ENCODE data around the gene KMT2D.
"Not testable (repeated sequence)": the region's sequence is repeated elsewhere in the genome, so short reads cannot be mapped to it uniquely, and the experiment has no call there.

The KMT2D gene

GRCh38 chr12:49064767-49065152, 4.2 kb upstream of the KMT2D start:
- H3K9me3 Mint-ChIP-seq: no peaks in the 10 kb centered on the region
- no peak overlapping the region for H3K4me3 Mint-ChIP-seq
- H3K4me1 Mint-ChIP-seq (ENCODE audit: low read depth): peaks cover 19% of the 10 kb centered on the region
- peaks cover 23% of the 10 kb centered on the region for H3K36me3 Mint-ChIP-seq (ENCODE audit: low read depth)
- no peak overlapping the region for H3K27ac Mint-ChIP-seq
- no peaks in the 10 kb centered on the region for H3K27me3 Mint-ChIP-seq

- not testable (repeated sequence) for H3K9me3 Mint-ChIP-seq, H3K27me3 Mint-ChIP-seq, H3K27ac Mint-ChIP-seq
- Mint-ChIP-seq H3K4me3 (peak overlapping the region; percentile 97), H3K4me1 (ENCODE audit: low read depth) (peaks cover 25% of the 10 kb centered on the region), H3K36me3 (ENCODE audit: low read depth) (peaks cover 23% of the 10 kb centered on the region)
Measured at GRCh38 chr12:49061916-49062315, 1.3 kb upstream of the KMT2D start.

GRCh38 chr12:49061157-49061650, 610 bp upstream of the KMT2D start:
- no peaks in the 10 kb centered on the region for H3K27me3 Mint-ChIP-seq
- no peaks in the 10 kb centered on the region for H3K9me3 Mint-ChIP-seq
- H3K4me1 Mint-ChIP-seq (ENCODE audit: low read depth): peaks cover 32% of the 10 kb centered on the region
- peak overlapping the region; percentile 96 for H3K27ac Mint-ChIP-seq
- peak overlapping the region; percentile 97 for H3K4me3 Mint-ChIP-seq
- peaks cover 16% of the 10 kb centered on the region for H3K36me3 Mint-ChIP-seq (ENCODE audit: low read depth)

- Mint-ChIP-seq H3K4me3 (peak overlapping the region; percentile 91), H3K27ac (peak overlapping the region; percentile 86), H3K36me3 (ENCODE audit: low read depth) (peaks cover 24% of the 10 kb centered on the region), H3K27me3 (no peaks in the 10 kb centered on the region), H3K4me1 (ENCODE audit: low read depth) (peaks cover 47% of the 10 kb centered on the region), H3K9me3 (no peaks in the 10 kb centered on the region)
Measured at GRCh38 chr12:49059299-49060171, 1.1 kb downstream of the KMT2D start.

GRCh38 chr12:49059045-49059298, 1.6 kb downstream of the KMT2D start:
- Mint-ChIP-seq H3K4me3 (peak overlapping the region; percentile 91), H3K27me3 (no peaks in the 10 kb centered on the region), H3K9me3 (no peaks in the 10 kb centered on the region), H3K4me1 (ENCODE audit: low read depth) (peaks cover 47% of the 10 kb centered on the region), H3K27ac (peak overlapping the region; percentile 86), H3K36me3 (ENCODE audit: low read depth) (peaks cover 24% of the 10 kb centered on the region)

- peaks cover 28% of the 10 kb centered on the region for H3K36me3 Mint-ChIP-seq (ENCODE audit: low read depth)
- no peaks in the 10 kb centered on the region for H3K9me3 Mint-ChIP-seq
- peak overlapping the region; percentile 91 for H3K4me3 Mint-ChIP-seq
Measured at GRCh38 chr12:49058366-49059044, 2.1 kb downstream of the KMT2D start.

GRCh38 chr12:49057888-49058287, 2.7 kb downstream of the KMT2D start:
- Mint-ChIP-seq H3K27ac (peak overlapping the region; percentile 65), H3K4me3 (peak overlapping the region; percentile 91), H3K9me3 (no peaks in the 10 kb centered on the region), H3K36me3 (ENCODE audit: low read depth) (peaks cover 34% of the 10 kb centered on the region), H3K27me3 (no peaks in the 10 kb centered on the region), H3K4me1 (ENCODE audit: low read depth) (peaks cover 47% of the 10 kb centered on the region)

More at GRCh38 chr12:49058366-49059044, 2.1 kb downstream of the KMT2D start:
- peak overlapping the region; percentile 86 for H3K27ac Mint-ChIP-seq
- H3K27me3 Mint-ChIP-seq: no peaks in the 10 kb centered on the region
- H3K4me1 Mint-ChIP-seq (ENCODE audit: low read depth): peaks cover 47% of the 10 kb centered on the region

GRCh38 chr12:49055978-49056754, 4.4 kb downstream of the KMT2D start:
- no peaks in the 10 kb centered on the region for H3K27me3 Mint-ChIP-seq
- no peaks in the 10 kb centered on the region for H3K9me3 Mint-ChIP-seq
- H3K27ac Mint-ChIP-seq: peak overlapping the region; percentile 93
- peaks cover 41% of the 10 kb centered on the region for H3K4me1 Mint-ChIP-seq (ENCODE audit: low read depth)
- peaks cover 43% of the 10 kb centered on the region for H3K36me3 Mint-ChIP-seq (ENCODE audit: low read depth)
- peak overlapping the region; percentile 91 for H3K4me3 Mint-ChIP-seq

- peaks cover 39% of the 10 kb centered on the region for H3K4me1 Mint-ChIP-seq (ENCODE audit: low read depth)
- no peaks in the 10 kb centered on the region for H3K27me3 Mint-ChIP-seq
- H3K27ac Mint-ChIP-seq: no peak overlapping the region
- H3K36me3 Mint-ChIP-seq (ENCODE audit: low read depth): peaks cover 48% of the 10 kb centered on the region
- no peak overlapping the region for H3K4me3 Mint-ChIP-seq
- no peaks in the 10 kb centered on the region for H3K9me3 Mint-ChIP-seq
Measured at GRCh38 chr12:49055092-49055491, 5.5 kb downstream of the KMT2D start.

- H3K27ac Mint-ChIP-seq: no peak overlapping the region
- H3K9me3 Mint-ChIP-seq: no peaks in the 10 kb centered on the region
- H3K27me3 Mint-ChIP-seq: no peaks in the 10 kb centered on the region
- H3K4me1 Mint-ChIP-seq (ENCODE audit: low read depth): peaks cover 39% of the 10 kb centered on the region
- peaks cover 48% of the 10 kb centered on the region for H3K36me3 Mint-ChIP-seq (ENCODE audit: low read depth)
- no peak overlapping the region for H3K4me3 Mint-ChIP-seq
Measured at GRCh38 chr12:49054524-49054923, 6.1 kb downstream of the KMT2D start.

- H3K4me1 Mint-ChIP-seq (ENCODE audit: low read depth): peaks cover 39% of the 10 kb centered on the region
- H3K27me3 Mint-ChIP-seq: no peaks in the 10 kb centered on the region
- H3K36me3 Mint-ChIP-seq (ENCODE audit: low read depth): peaks cover 49% of the 10 kb centered on the region
Measured at GRCh38 chr12:49054096-49054495, 6.5 kb downstream of the KMT2D start.

GRCh38 chr12:49052451-49053208, 8.0 kb downstream of the KMT2D start:
- Mint-ChIP-seq H3K4me3 (no peak overlapping the region), H3K27ac (no peak overlapping the region), H3K27me3 (no peaks in the 10 kb centered on the region), H3K36me3 (ENCODE audit: low read depth) (peaks cover 63% of the 10 kb centered on the region), H3K4me1 (ENCODE audit: low read depth) (peaks cover 30% of the 10 kb centered on the region), H3K9me3 (no peaks in the 10 kb centered on the region)

More at GRCh38 chr12:49054096-49054495, 6.5 kb downstream of the KMT2D start:
- no peaks in the 10 kb centered on the region for H3K9me3 Mint-ChIP-seq
- no peak overlapping the region for H3K27ac Mint-ChIP-seq
- H3K4me3 Mint-ChIP-seq: no peak overlapping the region

- no peak overlapping the region for H3K4me3 Mint-ChIP-seq
- H3K27ac Mint-ChIP-seq: no peak overlapping the region
- no peaks in the 10 kb centered on the region for H3K27me3 Mint-ChIP-seq
- H3K4me1 Mint-ChIP-seq (ENCODE audit: low read depth): peaks cover 22% of the 10 kb centered on the region
- peaks cover 69% of the 10 kb centered on the region for H3K36me3 Mint-ChIP-seq (ENCODE audit: low read depth)
- no peaks in the 10 kb centered on the region for H3K9me3 Mint-ChIP-seq
Measured at GRCh38 chr12:49051777-49052438, 8.7 kb downstream of the KMT2D start.

GRCh38 chr12:49051373-49051764, 9.2 kb downstream of the KMT2D start:
- Mint-ChIP-seq H3K27ac (no peak overlapping the region), H3K36me3 (ENCODE audit: low read depth) (peaks cover 74% of the 10 kb centered on the region), H3K4me3 (no peak overlapping the region), H3K4me1 (ENCODE audit: low read depth) (peaks cover 17% of the 10 kb centered on the region), H3K9me3 (no peaks in the 10 kb centered on the region), H3K27me3 (no peaks in the 10 kb centered on the region)
